ENCODE measurements around the gene ADD1. TPM values are rescaled to one million over a fixed set of nuclear protein-coding genes. Genes with fewer than 3 reads are reported as not detected.

ADD1 gene
- polyA plus RNA-seq, 1 donor (not counting 4 experiments of a cell fraction or from before 2014, with no cell fraction given): 109 TPM

DNA sequence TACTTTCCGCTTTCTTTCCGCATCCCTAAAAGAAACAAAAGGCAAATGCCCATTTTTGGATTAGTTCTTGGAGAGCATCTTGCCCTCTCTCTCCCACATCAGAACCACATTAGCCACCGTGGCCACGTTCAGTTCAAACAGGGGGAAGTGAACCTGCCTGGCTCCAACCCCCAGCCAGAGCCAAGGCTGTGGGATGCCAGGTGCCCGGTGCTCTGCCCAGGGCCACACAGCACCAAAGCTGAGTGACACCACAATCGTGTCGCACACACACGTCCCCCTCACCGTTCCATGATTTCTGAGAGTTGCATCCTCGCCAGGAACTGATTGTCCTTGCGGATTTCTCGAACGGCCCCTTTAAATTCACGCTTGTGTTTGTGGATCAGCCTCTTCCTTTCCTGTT is 95.3 kb downstream of the ADD1 start:
- H3K27ac ChIP-seq (ENCODE audit: control insufficient read depth, insufficient read depth, low read length): no peak overlapping the region
- H4K20me1 ChIP-seq (ENCODE audit: control insufficient read depth, extremely low read depth, insufficient read depth, low read length): peaks cover 23% of the 10 kb centered on the region
- dilution Hi-C loops (cut with MboI; ENCODE audit: extremely low pct_ligation_motif_present, low sequenced_read_pairs): no loop called here
- FAIRE-seq (no peak), DNase-seq (ENCODE audit: low read depth, low spot score) (no peak)
- H3K36me3 ChIP-seq (ENCODE audit: control insufficient read depth in 2 of 2, extremely low read depth in 1 of 2, insufficient read depth in 2 of 2, low read length in 2 of 2): peaks cover 25 to 59% of the 10 kb centered on the region in 2 experiments
- TF ChIP-seq, protein P1, sequence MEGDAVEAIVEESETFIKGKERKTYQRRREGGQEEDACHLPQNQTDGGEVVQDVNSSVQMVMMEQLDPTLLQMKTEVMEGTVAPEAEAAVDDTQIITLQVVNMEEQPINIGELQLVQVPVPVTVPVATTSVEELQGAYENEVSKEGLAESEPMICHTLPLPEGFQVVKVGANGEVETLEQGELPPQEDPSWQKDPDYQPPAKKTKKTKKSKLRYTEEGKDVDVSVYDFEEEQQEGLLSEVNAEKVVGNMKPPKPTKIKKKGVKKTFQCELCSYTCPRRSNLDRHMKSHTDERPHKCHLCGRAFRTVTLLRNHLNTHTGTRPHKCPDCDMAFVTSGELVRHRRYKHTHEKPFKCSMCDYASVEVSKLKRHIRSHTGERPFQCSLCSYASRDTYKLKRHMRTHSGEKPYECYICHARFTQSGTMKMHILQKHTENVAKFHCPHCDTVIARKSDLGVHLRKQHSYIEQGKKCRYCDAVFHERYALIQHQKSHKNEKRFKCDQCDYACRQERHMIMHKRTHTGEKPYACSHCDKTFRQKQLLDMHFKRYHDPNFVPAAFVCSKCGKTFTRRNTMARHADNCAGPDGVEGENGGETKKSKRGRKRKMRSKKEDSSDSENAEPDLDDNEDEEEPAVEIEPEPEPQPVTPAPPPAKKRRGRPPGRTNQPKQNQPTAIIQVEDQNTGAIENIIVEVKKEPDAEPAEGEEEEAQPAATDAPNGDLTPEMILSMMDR (optimal IDR thresholded peaks at IDR 0.05 in 1 of 3, IDR thresholded peaks at IDR 0.05 in 1 of 3, conservative IDR thresholded peaks at IDR 0.05 in 1 of 3; ENCODE audit: extremely low read depth in 1 of 3, insufficient read depth in 2 of 3, low read length in 3 of 3): no peak
- TF ChIP-seq EZH2 (IDR thresholded peaks at IDR 0.05; ENCODE audit: low read length): no peak
- no peak overlapping the region for H3K9ac ChIP-seq (ENCODE audit: control insufficient read depth, extremely low read depth, insufficient read depth, low read length)
- H3K4me2 ChIP-seq (ENCODE audit: control insufficient read depth, extremely low read depth, insufficient read depth, low read depth, low read length): no peak overlapping the region
- peaks cover 26% of the 10 kb centered on the region for H3K4me1 ChIP-seq (ENCODE audit: control insufficient read depth, extremely low read depth, insufficient read depth, low read length)
- H3K4me3 ChIP-seq (ENCODE audit: control insufficient read depth in 2 of 3, extremely low read depth in 1 of 3, insufficient read depth in 2 of 3, low read depth in 1 of 3, low read length in 3 of 3): no peak overlapping the region
- no peaks in the 10 kb centered on the region for H3K9me3 ChIP-seq (ENCODE audit: control insufficient read depth, low read depth, low read length)
- H3K79me2 ChIP-seq (ENCODE audit: control insufficient read depth, insufficient read depth, low read length): peaks cover 18% of the 10 kb centered on the region
- H3K27me3 ChIP-seq (ENCODE audit: control insufficient read depth, extremely low read depth, insufficient read depth, low read length): no peaks in the 10 kb centered on the region
- H2AFZ ChIP-seq (ENCODE audit: control insufficient read depth, low read length): no peak overlapping the region
- no peaks in the 10 kb centered on the region for H3K9me1 ChIP-seq (ENCODE audit: control insufficient read depth, extremely low read depth, insufficient read depth, low read length)

DNA sequence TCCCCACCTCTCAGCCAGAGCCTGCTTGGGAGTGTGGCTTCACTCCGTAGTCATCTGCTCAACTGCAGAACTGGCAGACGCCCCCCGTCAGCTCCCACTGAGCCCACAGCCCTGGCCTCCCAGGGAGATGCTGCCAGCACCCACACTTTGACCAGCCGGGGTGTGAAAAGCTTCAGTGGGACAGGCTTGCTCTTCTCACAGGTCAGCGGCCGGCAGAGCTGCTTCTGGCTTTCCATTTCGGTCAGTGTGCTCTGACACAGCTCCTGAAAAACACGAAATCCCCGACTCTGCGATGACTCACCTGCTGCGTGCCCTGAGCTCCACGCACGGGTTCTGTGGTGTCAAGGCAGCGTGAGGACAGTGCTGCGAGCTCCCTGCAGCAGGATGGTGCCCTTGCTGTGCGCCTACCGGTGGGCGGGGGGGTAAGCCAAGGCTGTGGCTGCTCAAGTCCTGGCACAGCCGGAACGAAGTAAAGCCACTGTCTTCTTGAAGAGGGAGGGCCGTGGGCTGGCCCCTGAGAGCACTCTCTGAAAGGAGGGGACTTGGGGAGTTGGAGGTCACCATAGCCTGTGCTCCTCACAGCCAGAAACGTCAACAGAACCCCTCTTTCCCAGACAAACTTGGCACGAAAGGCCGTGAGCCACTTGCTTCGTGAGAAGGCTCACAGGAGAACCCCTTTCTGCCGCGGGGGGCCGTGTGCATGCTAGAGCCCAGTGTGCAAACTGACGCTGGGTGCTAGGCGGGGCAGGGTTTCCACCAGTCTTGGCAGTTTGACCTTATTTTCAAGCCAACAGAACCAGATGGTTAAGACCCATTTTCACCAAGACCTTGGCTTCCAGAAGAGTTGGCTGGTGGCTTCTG is 96.0 kb downstream of the ADD1 start:
- DNase-seq (ENCODE audit: low read depth, low spot score) (no peak), FAIRE-seq (no peak)
- Histone ChIP-seq H3K4me1 (ENCODE audit: control insufficient read depth, extremely low read depth, insufficient read depth, low read length) (peaks cover 26% of the 10 kb centered on the region), H3K4me2 (ENCODE audit: control insufficient read depth, extremely low read depth, insufficient read depth, low read depth, low read length) (no peak overlapping the region), H4K20me1 (ENCODE audit: control insufficient read depth, extremely low read depth, insufficient read depth, low read length) (peaks cover 23% of the 10 kb centered on the region), H3K9me1 (ENCODE audit: control insufficient read depth, extremely low read depth, insufficient read depth, low read length) (no peaks in the 10 kb centered on the region), H3K27ac (ENCODE audit: control insufficient read depth, insufficient read depth, low read length) (no peak overlapping the region), H3K79me2 (ENCODE audit: control insufficient read depth, insufficient read depth, low read length) (peaks cover 17% of the 10 kb centered on the region), H2AFZ (ENCODE audit: control insufficient read depth, low read length) (no peak overlapping the region), H3K9ac (ENCODE audit: control insufficient read depth, extremely low read depth, insufficient read depth, low read length) (no peak overlapping the region), H3K4me3 (ENCODE audit: control insufficient read depth in 2 of 3, extremely low read depth in 1 of 3, insufficient read depth in 2 of 3, low read depth in 1 of 3, low read length in 3 of 3) (no peak overlapping the region), H3K27me3 (ENCODE audit: control insufficient read depth, extremely low read depth, insufficient read depth, low read length) (no peaks in the 10 kb centered on the region), H3K36me3 (ENCODE audit: control insufficient read depth in 2 of 2, extremely low read depth in 1 of 2, insufficient read depth in 2 of 2, low read length in 2 of 2) (peaks cover 27 to 62% of the 10 kb centered on the region in 2 experiments), H3K9me3 (ENCODE audit: control insufficient read depth, low read depth, low read length) (no peaks in the 10 kb centered on the region)
- TF ChIP-seq EZH2 (IDR thresholded peaks at IDR 0.05; ENCODE audit: low read length): no peak
- TF ChIP-seq, protein P1 (optimal IDR thresholded peaks at IDR 0.05 in 1 of 3, IDR thresholded peaks at IDR 0.05 in 1 of 3, conservative IDR thresholded peaks at IDR 0.05 in 1 of 3; ENCODE audit: extremely low read depth in 1 of 3, insufficient read depth in 2 of 3, low read length in 3 of 3): no peak
- dilution Hi-C loops (cut with MboI; ENCODE audit: extremely low pct_ligation_motif_present, low sequenced_read_pairs): no loop called here
